Keratinocyte (primary cell): ENCODE results near the gene VWA5B2.
A peak's percentile ranks its signal among the peaks of the same experiment; 100 is the strongest.

Experiments used
- CTCF ChIP-seq, 3 experiments: IDR thresholded peaks in 1 of 3; conservative IDR thresholded peaks in 1 of 3; optimal IDR thresholded peaks in 1 of 3; 2 replicates in 2 of 3; 3 replicates in 1 of 3; pipeline versions ENCODE3 to v1.5.1; 2011; ENCODE audit warnings: low read length in 3 of 3, mild to moderate bottlenecking in 3 of 3, moderate library complexity in 2 of 3, control low read depth in 1 of 3, inconsistent platforms in 1 of 3; ENCODE audit not compliant: insufficient read depth in 2 of 3; ENCODE audit errors: extremely low read depth in 1 of 3
- EZH2 ChIP-seq: IDR thresholded peaks from one replicate; pipeline ENCODE4 v1.6.1; 2012; ENCODE audit warnings: inconsistent platforms, mild to moderate bottlenecking, low read length, moderate library complexity

GRCh38 chr3:184260724-184261269 lies 31.4 kb downstream of the VWA5B2 start:
- TF ChIP-seq CTCF (optimal IDR thresholded peaks at IDR 0.05 in 1 of 3, IDR thresholded peaks at IDR 0.05 in 1 of 3, conservative IDR thresholded peaks at IDR 0.05 in 1 of 3; ENCODE audit: extremely low read depth in 1 of 3, insufficient read depth in 2 of 3, low read length in 3 of 3) (no peak), EZH2 (peak; percentile 65)
